ENCODE results near the gene TMTC2.

The TMTC2 gene

GRCh38 chr12:82705774-82706173 is 19.1 kb downstream of the TMTC2 start:
- no peak for DNase-seq
- Histone ChIP-seq H3K27ac (no peak overlapping the region), H3K4me3 (ENCODE audit: low read depth, low read length) (no peak overlapping the region), H3K27me3 (replicated peaks) (no peaks in the 10 kb centered on the region), H3K36me3 (replicated peaks) (no peaks in the 10 kb centered on the region)
- no peak for TF ChIP-seq CTCF (IDR thresholded peaks at IDR 0.05; ENCODE audit: low read depth, low read length, missing control alignments)
- in situ Hi-C loops (cut with HindIII; ENCODE audit: low pct_ligation_motif_present, low sequenced_read_pairs) = no loop called here

- TF ChIP-seq CTCF (IDR thresholded peaks at IDR 0.05; ENCODE audit: low read depth, low read length, missing control alignments) = no peak
- Histone ChIP-seq H3K27ac (no peak overlapping the region), H3K27me3 (replicated peaks) (no peaks in the 10 kb centered on the region), H3K4me3 (ENCODE audit: low read depth, low read length) (no peak overlapping the region), H3K36me3 (replicated peaks) (no peaks in the 10 kb centered on the region)
- in situ Hi-C loops (cut with HindIII; ENCODE audit: low pct_ligation_motif_present, low sequenced_read_pairs) = no loop called here
- no peak for DNase-seq
Measured at GRCh38 chr12:82708061-82708879, 21.6 kb downstream of the TMTC2 start.

- in situ Hi-C loops (cut with HindIII; ENCODE audit: low pct_ligation_motif_present, low sequenced_read_pairs) = no loop called here
- no peaks in the 10 kb centered on the region for H3K27me3 ChIP-seq (replicated peaks)
- no peak overlapping the region for H3K27ac ChIP-seq
- no peak for TF ChIP-seq CTCF (IDR thresholded peaks at IDR 0.05; ENCODE audit: low read depth, low read length, missing control alignments)
- no peak for DNase-seq
- no peaks in the 10 kb centered on the region for H3K36me3 ChIP-seq (replicated peaks)
- no peak overlapping the region for H3K4me3 ChIP-seq (ENCODE audit: low read depth, low read length)
Measured at GRCh38 chr12:82709794-82710355, 23.2 kb downstream of the TMTC2 start.

GRCh38 chr12:82710741-82711140 is 24.0 kb downstream of the TMTC2 start:
- TF ChIP-seq CTCF (IDR thresholded peaks at IDR 0.05; ENCODE audit: low read depth, low read length, missing control alignments) = no peak
- Histone ChIP-seq H3K36me3 (replicated peaks) (no peaks in the 10 kb centered on the region), H3K4me3 (ENCODE audit: low read depth, low read length) (no peak overlapping the region), H3K27me3 (replicated peaks) (no peaks in the 10 kb centered on the region), H3K27ac (no peak overlapping the region)
- in situ Hi-C loops (cut with HindIII; ENCODE audit: low pct_ligation_motif_present, low sequenced_read_pairs) = no loop called here
- no peak for DNase-seq

GRCh38 chr12:82714427-82714826 is 27.7 kb downstream of the TMTC2 start:
- no peaks in the 10 kb centered on the region for H3K27me3 ChIP-seq (replicated peaks)
- no peak for TF ChIP-seq CTCF (IDR thresholded peaks at IDR 0.05; ENCODE audit: low read depth, low read length, missing control alignments)
- H3K4me3 ChIP-seq (ENCODE audit: low read depth, low read length) = no peak overlapping the region
- no peaks in the 10 kb centered on the region for H3K36me3 ChIP-seq (replicated peaks)
- DNase-seq = no peak
- in situ Hi-C loops (cut with HindIII; ENCODE audit: low pct_ligation_motif_present, low sequenced_read_pairs) = no loop called here
- no peak overlapping the region for H3K27ac ChIP-seq
